Measurements from ENCODE around the gene MCM3AP. TPM values are rescaled to one million over a fixed set of nuclear protein-coding genes. Genes with fewer than 3 reads are reported as not detected.
A peak's percentile ranks its signal among the peaks of the same experiment; 100 is the strongest.

MCM3AP gene
- total RNA-seq, 2 experiments from 2014 or later: 109 to 166 TPM

GRCh38 chr21:46227811-46228344 lies 57.5 kb downstream of the MCM3AP start:
- no peak for TF ChIP-seq CTCF (conservative IDR thresholded peaks at IDR 0.05; ENCODE audit: low read length)
- no peak for TF ChIP-seq EZH2phosphoT487 (IDR thresholded peaks at IDR 0.05; ENCODE audit: borderline replicate concordance, low read depth, low read length)
- POLR2A ChIA-PET: interaction anchor here (0.5 to 1.3 kb wide), 2 partner anchors 84 to 98 kb away, joined by 3 to 5 read pairs; no protein-coding TSS in a partner anchor
- BruUV-seq (replicated peaks): no TSS peak

GRCh38 chr21:46226920-46227599 lies 58.4 kb downstream of the MCM3AP start:
- H3K9me2 ChIP-seq (ENCODE audit: insufficient read depth, low read length): no peaks in the 10 kb centered on the region
- H4K20me1 ChIP-seq (ENCODE audit: insufficient read depth, low read length): 0 out of 2 replicates have a peak, but pooled peaks cover 11% of the 10 kb centered on the region
- peak overlapping the region; percentile 53 for H3K27ac ChIP-seq (ENCODE audit: low read depth, low read length, poor library complexity, severe bottlenecking)
- intact Hi-C loops (cut with micrococcal nuclease; ENCODE audit: unreplicated experiment): loop anchor here (5.0 kb wide), 1 partner anchor 60 kb away; the partner anchor contains the start of genes MCM3AP and YBEY
- no peak overlapping the region for H2AFZ ChIP-seq (ENCODE audit: low read length)
- no TSS peak for BruUV-seq (replicated peaks)
- H3K79me2 ChIP-seq (ENCODE audit: insufficient read depth, low read depth, low read length): peaks cover 35% of the 10 kb centered on the region; the same call in 1 of the 2 replicates
- peaks cover 29% of the 10 kb centered on the region for H3K4me1 ChIP-seq (ENCODE audit: insufficient read depth, low read length, poor library complexity, severe bottlenecking)
- CTCF ChIA-PET (ENCODE audit: unreplicated experiment): interaction anchor here (0.6 kb wide), 1 partner anchor 27 kb away, joined by 3 read pairs; no protein-coding TSS in a partner anchor
- no peak for TF ChIP-seq EZH2phosphoT487 (IDR thresholded peaks at IDR 0.05; ENCODE audit: borderline replicate concordance, low read depth, low read length)
- TF ChIP-seq CTCF (conservative IDR thresholded peaks at IDR 0.05; ENCODE audit: low read length): no peak
- H3K4me3 ChIP-seq (ENCODE audit: low read depth, low read length, poor library complexity, severe bottlenecking): peak overlapping the region; percentile 99
- H3K4me2 ChIP-seq (ENCODE audit: low read length): peak overlapping the region; percentile 98
- POLR2A ChIA-PET: interaction anchor here (0.5 to 1.3 kb wide), 2 partner anchors 84 to 99 kb away, joined by 3 to 5 read pairs; no protein-coding TSS in a partner anchor
- peak; percentile 18 for DNase-seq (ENCODE audit: low spot score)
- H3K9me3 ChIP-seq (ENCODE audit: low read length): no peaks in the 10 kb centered on the region
- H3K36me3 ChIP-seq (ENCODE audit: insufficient read depth, low read length): peaks cover 27% of the 10 kb centered on the region

More at GRCh38 chr21:46227811-46228344, 57.5 kb downstream of the MCM3AP start:
- intact Hi-C loops (cut with micrococcal nuclease; ENCODE audit: unreplicated experiment): loop anchor here (1.0 to 5.0 kb wide), 3 partner anchors 59 to 230 kb away; partner anchors contain the start of genes C21orf58, DIP2A, MCM3AP and YBEY
- Histone ChIP-seq H3K4me2 (ENCODE audit: low read length) (peak overlapping the region; percentile 98), H3K36me3 (ENCODE audit: insufficient read depth, low read length) (peaks cover 28% of the 10 kb centered on the region), H3K27ac (ENCODE audit: low read depth, low read length, poor library complexity, severe bottlenecking) (peak overlapping the region; percentile 53), H2AFZ (ENCODE audit: low read length) (0 out of 2 replicates have a peak overlapping the region, but pooled peaks have one; percentile 23), H3K9me2 (ENCODE audit: insufficient read depth, low read length) (no peaks in the 10 kb centered on the region), H3K4me3 (ENCODE audit: low read depth, low read length, poor library complexity, severe bottlenecking) (peak overlapping the region; percentile 99), H3K9me3 (ENCODE audit: low read length) (no peaks in the 10 kb centered on the region), H4K20me1 (ENCODE audit: insufficient read depth, low read length) (0 out of 2 replicates have a peak, but pooled peaks cover 11% of the 10 kb centered on the region), H3K79me2 (ENCODE audit: insufficient read depth, low read depth, low read length) (peaks cover 35% of the 10 kb centered on the region; the same call in 1 of the 2 replicates), H3K4me1 (ENCODE audit: insufficient read depth, low read length, poor library complexity, severe bottlenecking) (peaks cover 29% of the 10 kb centered on the region)
- peak; percentile 15 for DNase-seq (ENCODE audit: low spot score)
- CTCF ChIA-PET (ENCODE audit: unreplicated experiment): no interaction called here

Data from OCI-LY7 (cell line).